IMR-90 (cell line): ENCODE measurements around the gene SMAD7. TPM values are rescaled to one million over a fixed set of nuclear protein-coding genes. Genes with fewer than 3 reads are reported as not detected.

ENCODE experiments used
- ATAC-seq: fragments of 200-7000 bp; cut with Tn5 transposase; 2 replicates; pipeline ENCODE4 v1.9.1; 2020; ENCODE audit warnings: low read depth, mild to moderate bottlenecking, moderate library complexity
- BruUV-seq: library from RNA; stranded (reverse); fragments of 400-500 nt; replicated peaks from 2 replicates; lab custom pipeline; 2021; lab: Mats Ljungman, UMichigan
- CTCF ChIA-PET: fragments of 300-600 bp; formaldehyde crosslinking; extraction: SDS; loops from one replicate; lab custom pipeline; 2021; ENCODE audit warnings: antibody characterized with exemption; lab: Yijun Ruan, JAX
- POLR2A ChIA-PET: fragments of 300-600 bp; sonication (Branson Sonifier 250); formaldehyde crosslinking; loops from one replicate; lab custom pipeline; 2022; ENCODE audit warnings: antibody characterized with exemption; ENCODE audit not compliant: unreplicated experiment; lab: Charles Lee
- DNase-seq: peaks from one replicate; pipeline ENCODE4 v3.0.0; 2013
- H2AFZ ChIP-seq: replicated peaks from 2 replicates; pipeline ENCODE3; 2013; ENCODE audit warnings: low read length, mild to moderate bottlenecking; ENCODE audit not compliant: poor library complexity
- H2AK5ac ChIP-seq: 2 replicates; pipeline ENCODE4 v1.6.1; 2013; ENCODE audit warnings: low read depth, low read length, inconsistent platforms
- H2AK9ac ChIP-seq: replicated peaks from 2 replicates; pipeline ENCODE3; 2013; ENCODE audit warnings: mild to moderate bottlenecking, low read depth, low read length, moderate library complexity; ENCODE audit not compliant: poor library complexity
- H2BK120ac ChIP-seq: 2 replicates; pipeline ENCODE4 v1.6.1; 2013; ENCODE audit warnings: low read depth, low read length, inconsistent platforms
- H2BK15ac ChIP-seq: 3 replicates; pipeline ENCODE4 v1.6.1; 2013; ENCODE audit warnings: low read depth, low read length, inconsistent platforms
- H2BK20ac ChIP-seq: 2 replicates; pipeline ENCODE4 v1.6.1; 2013; ENCODE audit warnings: low read depth, mild to moderate bottlenecking, inconsistent platforms, low read length, moderate library complexity
- H2BK5ac ChIP-seq: 2 replicates; pipeline ENCODE4 v1.6.1; 2013; ENCODE audit warnings: mild to moderate bottlenecking, low read depth, low read length, inconsistent platforms; ENCODE audit not compliant: poor library complexity, severe bottlenecking
- H3K14ac ChIP-seq: replicated peaks from 2 replicates; pipeline ENCODE4 v1.6.1; 2013; ENCODE audit warnings: low read depth, low read length, inconsistent platforms
- H3K18ac ChIP-seq: 2 replicates; pipeline ENCODE4 v1.6.1; 2013; ENCODE audit warnings: low read depth, low read length, control low read depth
- H3K23ac ChIP-seq: 2 replicates; pipeline ENCODE4 v1.6.1; 2013; ENCODE audit warnings: low read depth, low read length, inconsistent platforms
- H3K27ac ChIP-seq: 2 replicates; pipeline ENCODE4 v1.5.1; 2013; ENCODE audit warnings: mild to moderate bottlenecking, control low read depth, low read length; ENCODE audit not compliant: insufficient read depth
- H3K27me3 ChIP-seq: 2 replicates; pipeline ENCODE4 v1.6.1; 2013; ENCODE audit warnings: low read length; ENCODE audit not compliant: control insufficient read depth, insufficient read depth
- H3K36me3 ChIP-seq: 2 replicates; pipeline ENCODE4 v1.6.1; 2013; ENCODE audit warnings: low read length, mixed read lengths; ENCODE audit not compliant: control insufficient read depth, insufficient read depth
- H3K4ac ChIP-seq: 2 replicates; pipeline ENCODE4 v1.6.1; 2013; ENCODE audit warnings: low read depth, low read length, inconsistent platforms
- H3K4me1 ChIP-seq: 2 replicates; pipeline ENCODE4 v1.6.1; 2013; ENCODE audit warnings: low read length, mixed read lengths; ENCODE audit not compliant: control insufficient read depth, insufficient read depth
- H3K4me2 ChIP-seq: 2 replicates; pipeline ENCODE4 v1.6.1; 2013; ENCODE audit warnings: low read depth, mild to moderate bottlenecking, control low read depth, low read length, moderate library complexity
- H3K4me3 ChIP-seq: 2 replicates; pipeline ENCODE4 v1.5.1; 2013; ENCODE audit warnings: low read depth, mild to moderate bottlenecking, control low read depth, low read length, moderate library complexity; ENCODE audit not compliant: insufficient read depth
- H3K56ac ChIP-seq: 2 replicates; pipeline ENCODE4 v1.6.1; 2013; ENCODE audit warnings: low read length, inconsistent platforms; ENCODE audit not compliant: insufficient read depth; ENCODE audit errors: extremely low read depth
- H3K79me1 ChIP-seq, 2 experiments: 2 replicates each; pipeline ENCODE4 v1.6.1; 2013; ENCODE audit warnings: low read length in 2 of 2, inconsistent platforms in 1 of 2, low read depth in 1 of 2
- H3K9ac ChIP-seq: 2 replicates; pipeline ENCODE4 v1.6.1; 2013; ENCODE audit warnings: low read depth, low read length, control low read depth
- H3K9me1 ChIP-seq: 2 replicates; pipeline ENCODE4 v1.6.1; 2013; ENCODE audit warnings: low read length, inconsistent platforms; ENCODE audit not compliant: insufficient read depth
- H3K9me3 ChIP-seq: 2 replicates; pipeline ENCODE4 v1.6.1; 2013; ENCODE audit warnings: low read length; ENCODE audit not compliant: control insufficient read depth, insufficient read depth
- H4K20me1 ChIP-seq: 2 replicates; pipeline ENCODE4 v1.6.1; 2013; ENCODE audit warnings: low read length, inconsistent platforms; ENCODE audit not compliant: insufficient read depth
- H4K5ac ChIP-seq: 2 replicates; pipeline ENCODE4 v1.6.1; 2013; ENCODE audit warnings: mild to moderate bottlenecking, low read depth, low read length, control low read depth
- H4K8ac ChIP-seq, 2 experiments: 2 replicates each; pipeline ENCODE4 v1.6.1; 2013; ENCODE audit warnings: low read depth in 2 of 2, low read length in 2 of 2, control low read depth in 1 of 2, inconsistent platforms in 1 of 2
- H4K91ac ChIP-seq: 2 replicates; pipeline ENCODE4 v1.6.1; 2013; ENCODE audit warnings: low read depth, low read length, inconsistent platforms; ENCODE audit not compliant: insufficient read depth
- BHLHE40 ChIP-seq: fragments of 150-350 bp; IDR thresholded peaks from 2 replicates; pipeline ENCODE4 v1.6.1; 2016; ENCODE audit warnings: mild to moderate bottlenecking, low read depth, low read length
- CEBPB ChIP-seq: IDR thresholded peaks from 2 replicates; pipeline ENCODE4 v1.6.1; 2012; ENCODE audit warnings: low read depth, low read length, improper control_type of control experiment
- CHD1 ChIP-seq: IDR thresholded peaks from 2 replicates; pipeline ENCODE4 v1.6.1; 2012; ENCODE audit warnings: low read depth, low read length, improper control_type of control experiment
- CTCF ChIP-seq: conservative IDR thresholded peaks from 2 replicates; pipeline ENCODE4 v1.5.1; 2012; ENCODE audit warnings: mild to moderate bottlenecking, low read depth, low read length, improper control_type of control experiment
- FOS ChIP-seq: fragments of 150-350 bp; IDR thresholded peaks from 2 replicates; pipeline ENCODE4 v1.6.1; 2016; ENCODE audit warnings: low read depth, low read length
- MAFK ChIP-seq: IDR thresholded peaks from 2 replicates; pipeline ENCODE4 v1.6.1; 2012; ENCODE audit warnings: low read depth, low read length, improper control_type of control experiment
- MAZ ChIP-seq: IDR thresholded peaks from 2 replicates; pipeline ENCODE4 v1.6.1; 2012; ENCODE audit warnings: low read depth, mild to moderate bottlenecking, low read length, improper control_type of control experiment, moderate library complexity, borderline replicate concordance
- MXI1 ChIP-seq: IDR thresholded peaks from 2 replicates; pipeline ENCODE4 v1.6.1; 2012; ENCODE audit warnings: low read depth, mild to moderate bottlenecking, low read length, moderate library complexity, borderline replicate concordance
- NFE2L2 ChIP-seq: fragments of 150-350 bp; IDR thresholded peaks from 2 replicates; pipeline ENCODE4 v1.6.1; 2016; ENCODE audit warnings: low read depth, mild to moderate bottlenecking, low read length
- POLR2A ChIP-seq: IDR thresholded peaks from 2 replicates; pipeline ENCODE4 v1.6.1; 2012; ENCODE audit warnings: mild to moderate bottlenecking, low read depth, low read length
- RAD21 ChIP-seq: IDR thresholded peaks from 2 replicates; pipeline ENCODE4 v1.6.1; 2012; ENCODE audit warnings: low read length, improper control_type of control experiment
- RCOR1 ChIP-seq: IDR thresholded peaks from 2 replicates; pipeline ENCODE4 v1.6.1; 2012; ENCODE audit warnings: mild to moderate bottlenecking, low read length, improper control_type of control experiment; ENCODE audit not compliant: insufficient replicate concordance
- RFX5 ChIP-seq: IDR thresholded peaks from 2 replicates; pipeline ENCODE4 v1.8.0; 2012; ENCODE audit warnings: low read depth, mild to moderate bottlenecking, low read length, moderate library complexity
- SMC3 ChIP-seq: fragments of 150-350 bp; IDR thresholded peaks from 2 replicates; pipeline ENCODE4 v1.6.1; 2016; ENCODE audit warnings: low read depth, mild to moderate bottlenecking, antibody characterized with exemption, low read length, moderate library complexity
- WGBS, 2 experiments: methylation state at CpG; one replicate each; pipeline versions ENCODE4 v1.1.5 to v1.1.7; 2013; ENCODE audit warnings: missing lambda C conversion rate in 2 of 2; ENCODE audit not compliant: insufficient read length in 1 of 2; ENCODE audit errors: extremely low coverage in 2 of 2; 5-methylcytosine and 5-hydroxymethylcytosine counted together
- dilution Hi-C: fragments of 300-500 bp; cut with HindIII; formaldehyde crosslinking; loops from one replicate; pipeline ENCODE4 v1.14.3; 2018; ENCODE audit warnings: low sequenced_read_pairs; ENCODE audit not compliant: unreplicated experiment
- in situ Hi-C: fragments of 300-500 bp; cut with MboI; formaldehyde crosslinking; loops from 3 replicates; pipeline ENCODE4 v1.14.3; 2019; ENCODE audit warnings: low sequenced_read_pairs, inconsistent platforms, mixed read lengths
- intact Hi-C: fragments of 100-400 bp; cut with micrococcal nuclease; formaldehyde crosslinking; loops from 2 replicates; pipeline ENCODE4 v1.10.0; 2022
- polyA plus RNA-seq, 3 experiments: library from polyadenylated mRNA; depleted of rRNA; stranded (reverse); fragments of >200 nt; gene quantifications; 2 replicates each; pipeline ENCODE4 v1.2.3, GENCODE V29; 2012; ENCODE audit warnings: low replicate concordance in 1 of 3
- total RNA-seq: library from RNA; depleted of rRNA; stranded (reverse); fragments of >200 nt; gene quantifications from 2 replicates; pipeline ENCODE4 v1.2.3, GENCODE V29; 2012
- TF ChIP-seq, protein P1 (sequence below): fragments of 150-350 bp; IDR thresholded peaks from 2 replicates; pipeline ENCODE4 v1.6.1; 2016; ENCODE audit warnings: low read depth, mild to moderate bottlenecking, low read length, moderate library complexity, borderline replicate concordance
- TF ChIP-seq, protein P2 (sequence below): fragments of 150-350 bp; IDR thresholded peaks from 2 replicates; pipeline ENCODE4 v1.6.1; 2017; ENCODE audit warnings: mild to moderate bottlenecking, antibody characterized with exemption, low read length, low read depth

SMAD7 gene
- total and polyA plus RNA-seq, 2 of the 4 experiments (the other 2 are of a cell fraction): 15.8 to 17.6 TPM

GRCh38 chr18:48904847-48905394 is 45.8 kb downstream of the SMAD7 start:
- CTCF ChIA-PET: no interaction called here

More at GRCh38 chr18:48904847-48905394, 45.8 kb downstream of the SMAD7 start:
- peaks cover 21% of the 10 kb centered on the region for H3K4me1 ChIP-seq
- dilution Hi-C loops: no loop called here
- no peaks in the 10 kb centered on the region for H4K20me1 ChIP-seq
- H3K4me3 ChIP-seq: no peak overlapping the region
- H3K23ac ChIP-seq: no peak overlapping the region
- H3K79me1 ChIP-seq: peaks cover 8 to 17% of the 10 kb centered on the region in 2 experiments; a peak in 3 of 4 replicates
- DNase-seq (no peak), ATAC-seq (no peak)
- intact Hi-C loops: no loop called here
- H2BK5ac ChIP-seq: peak overlapping the region; percentile 9
- H3K36me3 ChIP-seq: no peaks in the 10 kb centered on the region
- no peak overlapping the region for H4K5ac ChIP-seq
- H3K4me2 ChIP-seq: no peak overlapping the region
- peak overlapping the region; percentile 88 for H3K4ac ChIP-seq
- H4K91ac ChIP-seq: no peak overlapping the region; the same call in 1 of the 2 replicates
- peaks cover 26% of the 10 kb centered on the region for H3K9me1 ChIP-seq
- TF ChIP-seq RFX5 (no peak), RCOR1 (no peak), MAZ (no peak), NFE2L2 (no peak), CEBPB (no peak), RAD21 (no peak), MAFK (no peak), MXI1 (no peak), SMC3 (no peak), POLR2A (no peak), BHLHE40 (no peak), CHD1 (no peak), FOS (no peak), CTCF (no peak)
- TF ChIP-seq, protein P1, sequence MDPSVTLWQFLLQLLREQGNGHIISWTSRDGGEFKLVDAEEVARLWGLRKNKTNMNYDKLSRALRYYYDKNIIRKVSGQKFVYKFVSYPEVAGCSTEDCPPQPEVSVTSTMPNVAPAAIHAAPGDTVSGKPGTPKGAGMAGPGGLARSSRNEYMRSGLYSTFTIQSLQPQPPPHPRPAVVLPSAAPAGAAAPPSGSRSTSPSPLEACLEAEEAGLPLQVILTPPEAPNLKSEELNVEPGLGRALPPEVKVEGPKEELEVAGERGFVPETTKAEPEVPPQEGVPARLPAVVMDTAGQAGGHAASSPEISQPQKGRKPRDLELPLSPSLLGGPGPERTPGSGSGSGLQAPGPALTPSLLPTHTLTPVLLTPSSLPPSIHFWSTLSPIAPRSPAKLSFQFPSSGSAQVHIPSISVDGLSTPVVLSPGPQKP: no peak
- TF ChIP-seq, protein P2, sequence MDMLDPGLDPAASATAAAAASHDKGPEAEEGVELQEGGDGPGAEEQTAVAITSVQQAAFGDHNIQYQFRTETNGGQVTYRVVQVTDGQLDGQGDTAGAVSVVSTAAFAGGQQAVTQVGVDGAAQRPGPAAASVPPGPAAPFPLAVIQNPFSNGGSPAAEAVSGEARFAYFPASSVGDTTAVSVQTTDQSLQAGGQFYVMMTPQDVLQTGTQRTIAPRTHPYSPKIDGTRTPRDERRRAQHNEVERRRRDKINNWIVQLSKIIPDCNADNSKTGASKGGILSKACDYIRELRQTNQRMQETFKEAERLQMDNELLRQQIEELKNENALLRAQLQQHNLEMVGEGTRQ: no peak
- H3K27me3 ChIP-seq: no peaks in the 10 kb centered on the region
- 100% methylated on average over 2 of the region's 3 CpGs; no CpG with 5 or more reads in 1 of the 2 experiments for WGBS, 2 experiments
- no peak overlapping the region for H3K27ac ChIP-seq
- H3K56ac ChIP-seq: no peak overlapping the region
- no TSS peak for BruUV-seq
- in situ Hi-C loops: no loop called here
- no peak overlapping the region for H3K9ac ChIP-seq
- peak overlapping the region; percentile 48; the same call in 1 of the 3 replicates for H2BK15ac ChIP-seq
- H2AK9ac ChIP-seq: no peak overlapping the region
- no peak overlapping the region for H2AFZ ChIP-seq
- peak overlapping the region; percentile 100; the same call in 1 of the 2 replicates for H2BK120ac ChIP-seq
- peak overlapping the region; percentile 87 for H2AK5ac ChIP-seq
- H2BK20ac ChIP-seq: peak overlapping the region; percentile 100; the same call in 1 of the 2 replicates
- 0 out of 2 replicates have a peak overlapping the region, but pooled peaks have one; percentile 87 for H3K14ac ChIP-seq
- H3K9me3 ChIP-seq: peaks cover 10% of the 10 kb centered on the region
- no peak overlapping the region for H3K18ac ChIP-seq
- POLR2A ChIA-PET: no interaction called here
- no peak overlapping the region for H4K8ac ChIP-seq
